HG03575 (cell line): ENCODE measurements around the gene PPFIBP2.

Experiments used
- ATAC-seq: cut with Tn5 transposase; IDR thresholded peaks from one replicate; pipeline ENCODE4 v1.9.1; 2021; ENCODE audit not compliant: unreplicated experiment, insufficient number of reproducible peaks, low FRiP score; ENCODE audit errors: extremely low read depth

Gene PPFIBP2

DNA sequence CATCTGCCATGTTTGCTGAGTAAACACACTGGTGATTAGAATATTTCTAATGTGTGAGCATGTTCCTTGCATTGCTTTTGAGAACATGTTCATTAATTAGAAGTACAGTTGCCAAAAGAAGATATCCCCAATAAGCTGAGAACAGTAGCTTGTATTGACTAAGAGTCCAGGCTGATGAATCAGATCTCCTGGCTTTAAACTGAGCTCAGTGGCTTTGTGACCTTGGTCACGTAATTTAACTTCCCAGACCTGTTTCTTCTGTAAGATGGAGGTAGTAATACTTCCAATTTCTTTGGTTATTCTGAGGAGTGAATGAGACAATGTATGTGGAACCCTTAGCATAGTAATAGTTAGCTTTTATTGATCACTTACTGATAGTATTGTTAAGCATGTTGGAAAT, 97.6 kb downstream of the PPFIBP2 start:
- ATAC-seq = no peak

DNA sequence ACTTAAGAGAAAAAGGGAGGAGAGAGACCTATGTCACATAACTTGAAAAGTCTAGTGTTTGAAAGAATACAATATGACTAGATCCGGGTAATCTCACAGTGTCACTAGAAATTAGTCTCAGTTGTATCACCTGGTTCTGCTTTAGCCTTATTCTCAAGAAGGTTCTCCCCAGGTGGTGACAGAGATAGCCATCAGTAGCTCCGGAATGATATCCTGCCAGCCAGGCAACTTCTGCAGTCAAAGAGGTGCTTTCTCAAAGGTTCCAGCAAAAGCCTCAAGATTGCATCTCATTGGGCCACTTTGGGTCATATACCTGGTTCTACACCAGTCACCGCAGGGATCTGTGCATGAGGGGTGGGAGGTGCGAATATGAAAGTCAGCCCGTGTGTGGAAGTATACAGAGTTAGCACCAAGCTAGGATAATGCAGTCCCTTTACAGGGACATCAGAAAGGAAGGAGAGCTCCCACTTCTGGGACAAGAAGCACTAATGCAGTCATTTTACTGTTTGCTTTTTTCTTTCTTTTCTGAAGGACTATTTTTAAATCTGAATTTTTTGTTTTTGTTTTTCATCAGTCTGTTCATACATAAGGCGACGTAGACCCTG, 98.4 kb downstream of the PPFIBP2 start:
- ATAC-seq = no peak

DNA sequence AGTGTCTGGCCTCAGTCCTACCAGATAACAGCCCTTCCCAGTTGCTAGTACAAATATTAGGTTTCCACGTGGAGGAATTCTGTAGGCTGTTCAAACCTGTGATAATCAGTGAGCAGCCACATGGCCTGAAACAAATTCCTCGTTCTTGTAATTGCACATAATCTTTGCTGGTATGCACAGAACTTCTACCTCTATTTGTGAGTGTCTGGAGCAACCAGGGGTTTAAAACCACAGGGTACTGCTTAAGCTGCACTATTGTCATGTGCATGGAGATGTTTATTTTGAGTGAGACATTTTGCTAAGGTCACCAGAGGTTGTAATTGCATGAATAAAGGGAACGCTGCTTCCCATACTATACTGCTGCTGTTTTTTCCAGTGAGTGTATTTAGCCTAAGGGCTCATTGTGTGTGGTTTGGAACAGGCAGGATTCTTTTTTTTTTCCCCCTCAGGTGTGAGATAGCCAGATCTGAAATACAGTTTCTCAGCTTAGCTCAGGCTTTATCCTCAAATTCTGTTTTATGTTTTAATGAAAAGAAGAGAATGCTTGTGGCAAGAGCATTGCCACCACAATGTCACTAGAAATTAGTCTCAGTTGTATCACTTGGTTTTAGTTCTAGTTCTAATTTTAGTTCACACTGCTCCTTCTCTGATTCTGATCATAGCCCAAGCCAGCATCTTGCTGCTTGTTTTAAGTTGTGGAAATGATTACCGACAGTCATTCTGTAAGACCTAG, 99.0 kb downstream of the PPFIBP2 start:
- no peak for ATAC-seq

DNA sequence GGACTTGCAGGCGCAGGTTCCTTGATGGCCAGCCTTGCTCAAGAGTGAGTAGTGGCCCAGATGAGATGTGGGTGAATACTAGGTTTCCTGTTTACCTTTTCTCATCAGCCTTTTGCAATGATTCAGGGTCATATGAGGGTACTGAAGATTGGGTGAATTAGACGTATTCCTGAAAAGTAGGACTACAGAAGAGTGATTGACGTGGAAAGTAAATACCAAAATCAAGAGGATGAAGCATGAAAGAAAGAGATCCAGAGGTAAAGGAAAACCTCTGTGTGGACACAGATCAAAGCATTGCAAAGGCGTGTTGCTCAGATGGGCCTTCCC, 99.6 kb downstream of the PPFIBP2 start:
- no peak for ATAC-seq

DNA sequence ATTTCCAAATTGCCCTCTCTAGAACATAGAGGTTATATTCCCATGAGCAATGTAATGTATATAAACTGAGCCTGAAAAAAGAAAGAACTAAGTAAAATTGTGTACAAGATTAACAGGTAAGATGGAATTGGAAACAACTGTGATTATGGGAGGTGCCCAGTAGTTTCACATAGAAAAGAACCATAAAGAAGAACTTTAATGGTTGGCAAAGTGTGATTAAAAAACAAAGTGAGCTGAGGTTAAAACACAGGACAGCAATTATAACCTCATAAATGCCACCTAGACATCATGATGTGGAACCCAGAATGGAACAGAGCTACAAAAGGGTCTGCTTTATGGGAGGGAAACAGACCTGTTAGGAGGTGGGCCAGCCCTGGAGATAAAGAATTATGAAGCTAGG, 100.9 kb downstream of the PPFIBP2 start:
- no peak for ATAC-seq

DNA sequence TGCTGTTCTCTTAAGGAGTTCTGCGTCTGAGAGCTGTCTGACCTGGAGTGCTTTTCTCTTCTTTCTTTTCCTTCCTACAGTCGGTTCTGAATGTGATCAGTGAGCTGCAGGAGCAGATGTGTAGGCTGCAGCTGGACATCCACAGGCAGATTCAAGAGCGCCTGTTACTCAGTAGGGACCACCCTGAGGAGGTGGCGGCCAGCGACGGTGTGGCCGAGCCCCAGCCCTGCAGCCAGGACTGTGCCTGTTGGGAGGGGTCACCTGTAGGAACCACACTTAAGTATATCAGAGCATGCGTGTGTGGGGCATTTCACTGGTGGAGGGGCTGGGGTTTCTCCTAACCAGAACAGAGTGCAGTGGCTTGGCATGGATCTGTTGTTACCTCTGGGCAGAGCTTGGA, 103.2 kb downstream of the PPFIBP2 start:
- no peak for ATAC-seq

DNA sequence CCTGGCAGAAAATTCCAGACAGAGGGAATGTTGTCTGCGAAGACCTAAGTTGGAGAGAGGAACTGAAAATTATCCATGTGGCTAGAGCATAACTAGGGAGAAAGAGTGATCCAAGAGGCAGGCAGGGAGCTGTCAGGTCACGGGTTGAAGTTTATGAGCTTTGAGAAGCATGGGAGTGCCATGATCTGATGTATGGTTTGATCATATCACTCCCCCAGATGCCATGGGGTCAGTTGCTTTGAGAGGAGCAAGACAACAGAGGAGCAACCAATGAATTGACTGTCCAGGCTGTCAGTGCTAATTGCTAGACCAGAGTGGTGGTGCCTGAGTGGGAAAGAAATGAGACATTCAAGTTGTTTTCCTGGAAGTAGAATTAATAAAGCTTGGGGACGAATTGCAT, 105.5 kb downstream of the PPFIBP2 start:
- no peak for ATAC-seq

DNA sequence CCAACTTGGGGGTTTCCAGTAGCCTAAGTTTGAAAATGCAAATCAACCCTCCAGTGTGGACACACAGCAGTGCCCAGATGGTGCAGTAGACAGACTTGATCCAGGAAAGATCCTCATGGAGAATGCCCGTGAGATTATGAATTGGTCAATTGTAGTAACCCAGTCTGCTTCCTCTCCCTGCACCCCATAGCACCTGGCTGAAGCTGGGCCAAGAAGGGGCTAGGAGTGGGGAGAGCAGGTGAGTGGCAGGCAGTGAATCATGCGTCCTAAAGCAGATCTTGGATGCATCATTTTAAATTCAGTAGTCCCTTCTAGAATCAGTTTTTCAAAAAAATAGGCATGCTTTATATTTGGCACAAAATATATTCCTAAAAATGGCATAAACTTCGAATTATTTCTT, 107.3 kb downstream of the PPFIBP2 start:
- no peak for ATAC-seq

DNA sequence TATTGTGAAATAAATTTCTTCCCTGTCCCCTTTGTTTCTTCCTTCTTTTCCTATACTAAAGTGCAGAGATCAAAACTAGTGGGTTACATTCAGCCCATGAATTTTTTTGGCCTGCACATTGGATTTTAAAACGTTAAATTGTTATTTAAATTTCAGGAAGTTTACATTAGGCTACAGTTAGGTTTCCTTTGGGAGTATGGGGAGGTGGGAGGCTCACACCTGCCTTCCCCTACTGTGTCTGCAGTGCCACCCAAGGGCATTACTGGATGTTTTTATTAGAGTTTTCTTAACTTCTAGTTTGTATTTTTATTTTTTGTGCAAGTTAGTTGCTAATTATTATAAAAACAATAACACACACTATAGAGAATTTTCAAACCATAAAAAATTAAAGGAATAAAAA, 107.8 kb downstream of the PPFIBP2 start:
- no peak for ATAC-seq

DNA sequence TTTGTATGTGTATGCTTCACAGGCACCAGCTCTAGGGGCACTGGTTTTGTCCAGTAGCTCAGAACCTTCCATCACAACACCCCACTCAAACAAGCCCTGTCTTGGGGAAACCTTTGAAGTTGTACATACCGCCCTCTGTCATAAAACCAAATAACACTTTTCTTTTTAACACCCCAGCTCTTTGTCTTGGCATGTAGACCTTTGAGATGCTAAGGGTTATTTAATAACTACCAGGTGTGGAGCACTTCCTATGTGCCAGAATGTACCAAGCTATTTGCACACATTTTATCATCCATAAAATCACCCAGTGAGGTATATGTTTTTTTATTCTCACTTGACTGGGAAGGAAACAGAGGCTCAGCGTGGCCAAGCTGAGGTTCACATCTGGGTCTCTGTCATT, 108.9 kb downstream of the PPFIBP2 start:
- ATAC-seq = no peak

DNA sequence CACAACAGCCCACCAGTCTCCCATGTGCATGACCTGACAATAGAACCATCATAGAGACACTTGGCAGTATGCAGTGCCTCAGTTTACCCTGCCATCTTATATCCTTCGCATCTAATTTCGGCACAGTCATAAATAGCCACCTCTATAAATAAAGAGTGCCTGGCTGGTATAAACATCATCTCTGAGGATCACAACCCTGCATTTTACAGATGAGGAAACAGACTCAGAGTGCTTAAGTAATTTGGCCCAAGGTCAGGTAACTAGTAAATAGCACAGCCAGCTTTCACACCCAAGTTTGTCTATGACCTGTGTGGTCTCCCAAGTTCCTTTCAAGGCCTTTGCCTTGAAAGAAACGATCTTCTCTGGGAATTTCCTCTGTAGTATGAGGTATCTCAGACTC, 114.9 kb downstream of the PPFIBP2 start:
- ATAC-seq = no peak

DNA sequence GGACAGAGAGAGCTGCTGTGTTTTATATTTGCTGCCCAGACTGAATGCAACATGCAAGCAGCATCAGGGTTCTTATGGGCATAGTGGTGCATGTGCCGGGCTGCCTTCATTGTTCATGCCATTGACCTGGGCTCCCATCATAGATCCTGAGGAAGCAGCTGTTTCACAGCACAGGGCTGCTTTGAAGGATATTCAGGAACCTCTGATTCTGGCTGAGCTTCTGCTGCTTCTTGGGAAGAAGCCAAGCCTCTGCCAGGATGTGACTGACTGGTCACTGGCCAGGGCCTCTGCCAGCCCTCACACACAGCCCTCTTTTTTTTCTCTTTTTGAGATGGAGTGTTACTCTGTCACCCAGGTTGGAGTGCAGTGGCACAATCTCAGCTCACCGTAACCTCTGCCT, 116.2 kb downstream of the PPFIBP2 start:
- ATAC-seq = no peak

DNA sequence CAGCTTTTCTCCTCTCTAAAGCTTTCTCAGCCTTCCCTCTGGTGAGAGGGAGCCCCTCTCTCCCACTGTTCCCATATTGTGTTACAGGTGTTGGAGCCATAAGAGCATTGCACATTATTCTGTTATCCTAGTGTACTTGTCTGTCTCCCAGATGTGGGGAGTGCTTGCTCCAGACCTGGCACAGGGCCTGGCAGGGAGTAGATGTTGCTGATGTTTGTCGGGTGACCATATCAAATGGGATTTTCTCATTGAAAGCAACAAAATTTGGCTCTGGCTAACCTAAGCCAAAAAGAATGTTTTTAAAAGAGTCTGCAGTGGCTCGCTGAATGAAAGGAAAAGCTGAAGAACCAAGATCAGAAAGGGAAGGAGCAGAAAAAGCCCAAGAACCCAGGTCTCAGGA, 118.4 kb downstream of the PPFIBP2 start:
- ATAC-seq = no peak

DNA sequence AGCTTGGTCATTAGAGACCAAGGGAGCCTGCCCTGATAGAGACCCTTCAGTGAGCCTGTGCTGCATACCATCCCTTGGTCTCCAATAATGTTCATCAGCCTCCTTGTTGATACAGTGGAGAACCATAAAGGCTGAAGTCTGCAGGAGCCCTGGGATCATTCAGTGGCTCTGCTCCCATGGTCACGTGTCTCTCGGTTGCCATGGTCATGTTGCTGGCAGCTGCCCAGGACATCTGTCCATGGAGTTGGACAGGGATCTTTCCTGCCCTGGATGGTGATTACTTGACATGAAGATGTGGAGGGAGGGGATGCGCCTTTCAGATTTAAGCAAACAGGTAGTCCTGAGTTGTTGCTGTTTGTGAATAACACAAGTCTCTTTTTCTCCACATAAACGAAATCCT, 121.3 kb downstream of the PPFIBP2 start:
- ATAC-seq = no peak

DNA sequence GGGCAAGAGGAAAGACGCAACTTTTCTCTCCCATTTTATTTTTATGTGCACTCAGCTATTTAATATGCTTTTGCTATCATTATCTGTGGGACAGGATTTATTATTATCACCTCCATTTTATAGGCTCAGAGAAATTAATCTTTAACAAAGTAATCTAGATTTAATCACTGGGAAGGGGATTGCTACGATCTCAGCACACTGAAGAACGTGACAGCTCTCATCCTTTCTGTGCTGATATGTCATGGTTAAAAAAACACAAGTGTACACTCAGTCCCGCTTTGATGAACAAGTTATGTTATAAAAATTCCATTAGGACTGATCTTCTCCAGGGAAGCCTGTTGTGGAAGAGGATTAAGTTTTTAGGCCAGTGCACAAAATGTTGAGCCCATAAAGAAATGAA, 121.9 kb downstream of the PPFIBP2 start:
- ATAC-seq = no peak

DNA sequence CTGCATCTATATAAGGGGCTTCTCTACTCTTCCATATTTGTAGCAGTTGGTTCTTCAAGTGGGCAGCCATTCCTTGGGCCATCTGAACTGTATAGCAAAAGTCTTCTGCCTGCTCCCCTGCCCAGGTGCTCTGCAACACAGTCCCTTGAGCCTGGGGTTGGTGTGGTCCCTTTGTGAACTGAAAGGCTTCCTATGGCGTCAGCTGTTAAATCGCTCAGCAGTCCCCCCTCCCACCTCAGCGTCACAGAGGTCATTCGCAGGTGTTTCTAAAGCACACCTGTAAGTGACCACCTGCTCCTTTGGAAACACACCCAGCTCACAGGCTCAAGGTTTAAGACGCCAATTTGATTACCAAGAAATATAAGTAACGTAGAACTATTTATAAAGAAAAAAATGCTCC, 122.6 kb downstream of the PPFIBP2 start:
- ATAC-seq = no peak

DNA sequence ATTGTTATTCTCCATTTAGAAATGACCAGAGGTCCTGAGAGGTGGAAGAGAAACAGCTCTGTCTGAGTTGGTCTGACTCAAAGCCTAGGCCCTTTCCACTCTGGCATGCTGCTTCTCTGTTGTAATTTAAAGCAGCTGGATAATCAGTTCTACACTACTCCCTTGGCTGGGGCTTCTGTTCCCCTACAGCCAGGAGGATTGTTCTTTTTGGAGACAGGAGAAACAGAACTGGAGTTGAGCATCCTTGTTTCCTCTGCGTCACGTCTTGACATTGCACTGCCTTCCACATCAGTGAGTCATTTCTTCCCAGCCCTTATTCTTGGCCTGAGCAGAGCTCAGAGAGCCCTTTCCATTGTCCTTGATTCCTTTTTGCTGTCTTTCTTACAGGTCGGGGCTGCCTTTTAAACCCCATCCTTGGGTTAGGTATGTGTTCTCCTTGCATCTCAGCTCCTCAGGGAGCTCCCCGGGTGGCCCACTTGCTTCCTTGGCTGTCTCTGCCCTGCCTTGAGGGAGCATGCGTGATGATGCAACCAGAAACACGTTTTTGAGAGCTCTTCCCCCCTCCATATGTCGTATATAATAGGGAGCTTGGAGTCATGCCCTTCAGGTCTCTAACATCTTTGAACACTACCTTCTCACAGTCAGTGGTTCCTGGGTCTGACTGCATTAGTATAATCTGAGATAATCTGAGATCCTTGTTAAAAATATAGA, 123.8 kb downstream of the PPFIBP2 start:
- ATAC-seq = no peak

DNA sequence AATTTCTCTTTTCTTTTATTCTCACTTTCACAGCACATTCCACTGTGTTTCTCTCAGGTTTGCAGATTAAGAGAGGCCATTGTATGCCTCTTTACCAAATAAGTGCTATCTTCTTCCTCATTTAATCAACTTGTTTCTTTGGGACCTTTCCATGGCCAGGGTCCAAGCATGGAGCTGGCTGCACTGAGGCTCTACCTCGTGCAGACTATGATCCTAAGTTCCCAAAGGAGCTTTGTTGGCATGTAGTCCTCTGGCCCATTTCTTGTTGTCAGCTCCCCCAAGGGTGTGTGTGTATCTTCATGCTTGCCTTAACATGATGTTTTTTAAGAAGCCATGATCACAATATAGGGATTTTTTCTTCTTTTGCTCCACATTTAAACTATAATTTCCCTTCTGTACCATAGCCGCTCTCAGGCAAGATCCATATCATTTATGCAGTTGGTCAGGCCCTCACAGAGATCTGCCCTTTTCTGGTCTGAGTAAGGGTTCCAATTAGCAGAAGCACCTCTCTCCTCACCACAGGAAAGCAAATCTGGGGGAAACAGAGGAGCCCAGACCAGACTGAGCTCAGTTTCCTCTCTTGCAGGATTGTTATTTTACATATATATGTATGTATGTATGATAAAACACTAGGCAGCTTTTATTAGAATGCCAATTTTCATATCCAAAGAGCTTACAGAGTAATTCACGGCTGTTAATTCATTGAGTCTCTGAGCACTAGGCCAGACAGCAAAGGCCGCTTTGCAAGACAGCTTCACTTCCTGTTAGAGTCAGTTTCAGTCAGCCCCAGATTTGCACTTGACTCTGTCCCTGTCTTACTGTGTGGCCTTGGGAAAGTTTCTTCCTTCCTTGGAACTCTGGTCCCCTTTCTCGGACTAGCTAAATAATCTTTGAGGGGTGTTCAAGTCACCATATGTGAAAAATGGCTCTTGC, 125.2 kb downstream of the PPFIBP2 start:
- ATAC-seq = no peak

DNA sequence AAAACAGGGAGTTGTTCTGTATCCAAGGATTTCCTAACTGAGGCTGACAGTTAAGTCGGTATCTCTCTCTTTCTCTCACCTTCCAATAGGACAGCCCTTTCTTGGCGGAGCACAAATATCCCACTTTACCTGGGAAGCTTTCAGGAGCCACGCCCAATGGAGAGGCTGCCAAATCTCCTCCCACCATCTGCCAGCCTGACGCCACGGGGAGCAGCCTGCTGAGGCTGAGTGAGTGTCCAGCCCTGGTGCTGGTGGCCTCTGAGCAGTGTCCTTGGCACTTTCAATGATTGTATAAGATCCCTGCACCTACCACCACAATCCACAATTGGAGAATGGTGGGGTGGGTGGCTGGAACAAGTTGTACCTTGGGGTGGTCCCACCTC, 125.8 kb downstream of the PPFIBP2 start:
- ATAC-seq = no peak

DNA sequence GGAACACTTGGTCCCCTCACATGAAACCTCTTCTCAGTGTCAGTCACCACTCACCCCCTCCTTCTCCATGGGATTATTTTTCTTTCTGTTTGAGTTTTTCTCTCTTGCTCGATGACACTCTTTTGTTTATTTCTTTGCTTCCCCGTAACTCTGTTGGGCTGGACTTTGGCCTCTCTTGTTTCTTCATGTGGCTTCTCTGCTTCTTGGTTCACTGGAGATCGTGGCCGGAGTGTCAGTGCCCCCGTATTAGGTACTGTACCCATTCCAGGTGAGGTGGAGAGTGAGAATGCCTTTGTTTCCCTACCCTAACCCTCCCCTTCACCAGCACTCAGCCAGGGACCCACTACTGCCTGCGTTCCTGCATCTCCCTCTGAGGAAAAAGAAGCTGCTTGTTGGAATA, 127.0 kb downstream of the PPFIBP2 start:
- ATAC-seq = no peak
